Cardiac septum (tissue), 1 donor: ENCODE results near the gene P4HA3. TPM values are rescaled to one million over a fixed set of nuclear protein-coding genes. Genes with fewer than 3 reads are reported as not detected.

Experiments
- DNase-seq: peaks from one replicate; pipeline ENCODE4 v3.0.0-alpha.2; 2020; ENCODE audit warnings: low spot score
- intact Hi-C: fragments of 100-400 bp; cut with DNase I; formaldehyde crosslinking; loops from one replicate; pipeline ENCODE4 v1.14.0; 2022
- total RNA-seq: library from RNA; stranded (reverse); fragmentation: NEBNext Ultra II Directional; extraction: Animal tissue kit (Norgen Biotek cat#: 25700); gene quantifications from one replicate; pipeline ENCODE4 v1.2.1, GENCODE V29; 2021
- donor health status: DM: no; HTN: no; CAD: no.

Gene P4HA3
- total RNA-seq, 1 donor from 2014 or later: 0.54 TPM

GRCh38 chr11:74220376-74220775 lies 91.1 kb downstream of the P4HA3 start:
- no peak for DNase-seq
- intact Hi-C loops: no loop called here

Other genes starting within 250 kb of the P4HA3 start
- 13.2 TPM for gene C2CD3, start 140.6 kb downstream of the P4HA3 start, total RNA-seq
- 36.8 TPM for gene PPME1, start 140.4 kb downstream of the P4HA3 start, total RNA-seq
- 1.8 TPM for gene PGM2L1, start 86.8 kb upstream of the P4HA3 start, total RNA-seq
- 2.1 TPM for gene KCNE3, start 155.9 kb upstream of the P4HA3 start, total RNA-seq
- 1.8 TPM for gene LIPT2, start 182.1 kb upstream of the P4HA3 start, total RNA-seq